Kidney glomerular epithelial cell (primary cell): Measurements from ENCODE around the gene PRKAG2.
"Not testable (repeated sequence)": the region's sequence is repeated elsewhere in the genome, so short reads cannot be mapped to it uniquely, and the experiment has no call there.

Experiments used
- DNase-seq: peaks from one replicate; lab custom pipeline; 2025; lab: John Stamatoyannopoulos, UW

Gene PRKAG2

DNA sequence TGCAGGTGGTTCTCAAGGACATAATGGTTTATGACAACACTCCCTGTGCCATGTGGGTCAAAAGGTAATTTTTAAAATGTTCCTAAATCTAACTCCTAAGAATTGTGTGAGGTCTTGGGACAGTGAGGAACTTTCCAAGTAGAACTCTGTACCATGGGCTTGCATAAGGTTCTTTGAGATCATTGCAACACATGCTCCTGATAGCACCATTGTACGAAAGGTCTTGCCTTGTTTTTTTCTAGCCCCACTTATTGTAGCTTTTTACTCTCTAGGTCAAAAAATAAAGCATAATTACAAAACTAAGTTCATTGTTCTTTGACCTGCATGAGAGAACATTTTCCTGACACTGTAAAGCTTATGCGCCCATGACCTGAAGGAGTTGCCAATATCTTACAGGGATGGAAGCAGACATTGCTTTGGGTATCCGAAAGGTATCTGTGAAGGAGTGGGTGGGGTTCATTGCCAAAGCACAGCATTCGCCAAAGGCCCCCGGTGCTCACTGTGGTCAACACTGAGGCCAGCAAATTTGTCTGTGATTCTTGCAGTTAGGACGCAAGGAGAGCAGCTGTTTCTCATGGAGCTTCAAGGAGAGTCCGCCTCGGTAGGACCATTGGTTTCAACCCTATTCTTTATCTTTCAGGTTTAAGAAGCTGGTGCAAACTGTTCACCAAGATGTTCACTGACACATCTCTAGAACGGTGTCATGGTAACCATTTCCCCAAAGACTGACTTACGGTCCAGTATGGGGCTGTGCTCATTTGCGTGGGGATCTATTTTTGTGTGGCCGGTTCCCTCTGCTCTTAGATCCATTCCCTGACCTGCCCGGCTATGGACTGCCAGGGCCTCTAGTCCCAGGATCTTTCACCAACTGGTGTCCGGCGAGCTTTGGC lies 7.6 kb upstream of the PRKAG2 start:
- no peak for DNase-seq

DNA sequence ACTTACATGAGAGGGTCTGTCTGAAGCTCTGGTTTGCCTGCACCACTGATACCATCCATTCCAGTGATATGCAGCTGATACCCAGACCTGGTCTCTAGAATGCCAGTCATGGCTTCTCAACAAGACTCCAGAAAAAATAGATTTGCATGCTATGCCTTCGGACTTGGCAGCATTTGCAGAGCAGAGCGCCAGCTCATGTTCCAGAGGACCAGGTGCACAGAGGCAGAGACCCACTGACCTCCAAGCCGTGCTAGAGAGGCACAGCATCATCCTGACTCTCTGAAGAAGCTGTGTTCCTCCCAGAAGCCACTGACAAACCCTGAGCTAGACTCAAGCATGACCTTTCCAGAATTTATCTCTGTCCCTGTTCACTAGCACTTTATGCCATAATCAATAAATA lies 6.9 kb upstream of the PRKAG2 start:
- DNase-seq, result no peak

DNA sequence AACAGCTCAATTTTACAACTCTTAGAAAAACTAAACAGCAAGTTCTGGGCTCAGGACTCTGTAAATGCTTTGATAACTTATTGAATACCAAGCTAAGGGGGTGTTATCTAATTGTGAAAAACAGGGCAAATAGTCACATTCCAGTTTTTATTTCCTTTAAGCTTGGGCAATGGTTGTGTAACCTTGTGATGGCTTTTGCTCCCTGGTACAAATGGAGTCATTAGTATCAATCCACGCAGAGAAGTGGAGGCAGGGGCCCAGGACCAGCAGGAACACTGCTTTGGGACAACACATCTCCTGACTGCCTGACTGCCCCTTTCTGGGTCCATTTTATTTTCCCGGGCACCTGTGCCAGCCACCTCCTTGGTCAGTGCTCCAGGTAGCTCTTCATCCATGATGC lies 5.8 kb upstream of the PRKAG2 start:
- no peak for DNase-seq

DNA sequence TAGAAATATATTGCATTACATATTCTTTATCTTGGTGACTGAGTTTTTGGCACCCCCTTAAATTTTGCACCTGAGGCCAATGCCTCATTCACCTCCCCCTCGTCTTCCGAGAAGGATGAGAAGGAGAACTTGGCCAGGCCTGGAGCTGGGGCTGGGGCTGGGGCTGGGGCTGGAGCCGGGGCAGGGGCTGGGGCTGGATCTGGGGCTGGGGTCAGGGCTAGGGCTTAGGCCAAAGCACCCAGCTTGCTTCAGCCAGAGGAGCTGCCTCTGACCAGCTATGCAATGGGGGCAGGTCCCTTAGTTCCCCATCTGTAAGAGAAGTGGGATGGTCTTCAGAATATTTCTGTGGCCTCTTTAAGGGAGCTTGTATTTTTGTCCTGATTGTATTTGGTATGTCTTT lies 3.8 kb upstream of the PRKAG2 start:
- no peak for DNase-seq

DNA sequence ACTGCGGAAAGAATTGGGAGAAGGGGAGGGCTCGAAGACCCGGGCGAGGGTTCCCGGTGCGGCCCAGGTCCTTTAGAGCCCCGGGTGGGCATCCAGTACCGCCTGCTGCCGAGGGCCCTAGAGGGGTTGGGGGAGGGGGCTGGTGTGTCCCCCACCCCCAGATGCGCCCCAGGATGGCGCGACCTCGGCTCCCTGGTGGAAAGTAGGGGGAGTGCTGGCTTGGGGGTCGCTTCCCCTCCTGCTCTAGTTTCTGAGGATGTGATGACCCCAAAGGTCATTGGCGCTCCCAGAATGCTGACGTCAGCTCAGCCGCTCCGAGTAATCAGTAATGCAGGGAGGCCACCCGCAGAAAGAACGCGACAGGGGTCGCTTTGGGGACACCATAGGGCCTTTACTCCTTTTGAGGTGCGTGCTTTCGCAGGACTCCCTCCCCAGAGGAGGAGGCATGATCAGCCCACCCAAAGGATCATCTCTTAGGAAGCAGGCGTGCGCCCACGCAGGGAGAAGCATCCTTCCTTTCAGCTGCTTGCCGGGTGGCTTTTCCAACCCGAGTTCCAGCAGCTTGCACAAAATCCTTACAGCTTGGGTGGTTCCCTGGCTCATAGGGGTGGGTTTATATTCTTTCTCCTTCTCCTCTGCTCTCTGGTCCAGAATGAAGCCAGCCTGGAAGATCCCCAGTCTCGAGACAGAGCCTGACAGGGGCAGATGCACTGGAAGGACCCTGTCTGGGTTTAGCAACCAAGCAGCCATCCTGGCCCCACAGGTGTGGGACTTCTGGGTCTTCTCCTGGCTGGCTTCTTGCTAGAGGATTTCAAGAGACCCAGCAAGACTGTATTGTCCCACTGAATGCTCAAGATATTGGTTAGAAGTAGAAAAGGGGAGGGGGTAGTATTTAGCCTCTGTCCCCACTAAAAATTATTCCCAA lies 1.3 kb upstream of the PRKAG2 start:
- no peak for DNase-seq

DNA sequence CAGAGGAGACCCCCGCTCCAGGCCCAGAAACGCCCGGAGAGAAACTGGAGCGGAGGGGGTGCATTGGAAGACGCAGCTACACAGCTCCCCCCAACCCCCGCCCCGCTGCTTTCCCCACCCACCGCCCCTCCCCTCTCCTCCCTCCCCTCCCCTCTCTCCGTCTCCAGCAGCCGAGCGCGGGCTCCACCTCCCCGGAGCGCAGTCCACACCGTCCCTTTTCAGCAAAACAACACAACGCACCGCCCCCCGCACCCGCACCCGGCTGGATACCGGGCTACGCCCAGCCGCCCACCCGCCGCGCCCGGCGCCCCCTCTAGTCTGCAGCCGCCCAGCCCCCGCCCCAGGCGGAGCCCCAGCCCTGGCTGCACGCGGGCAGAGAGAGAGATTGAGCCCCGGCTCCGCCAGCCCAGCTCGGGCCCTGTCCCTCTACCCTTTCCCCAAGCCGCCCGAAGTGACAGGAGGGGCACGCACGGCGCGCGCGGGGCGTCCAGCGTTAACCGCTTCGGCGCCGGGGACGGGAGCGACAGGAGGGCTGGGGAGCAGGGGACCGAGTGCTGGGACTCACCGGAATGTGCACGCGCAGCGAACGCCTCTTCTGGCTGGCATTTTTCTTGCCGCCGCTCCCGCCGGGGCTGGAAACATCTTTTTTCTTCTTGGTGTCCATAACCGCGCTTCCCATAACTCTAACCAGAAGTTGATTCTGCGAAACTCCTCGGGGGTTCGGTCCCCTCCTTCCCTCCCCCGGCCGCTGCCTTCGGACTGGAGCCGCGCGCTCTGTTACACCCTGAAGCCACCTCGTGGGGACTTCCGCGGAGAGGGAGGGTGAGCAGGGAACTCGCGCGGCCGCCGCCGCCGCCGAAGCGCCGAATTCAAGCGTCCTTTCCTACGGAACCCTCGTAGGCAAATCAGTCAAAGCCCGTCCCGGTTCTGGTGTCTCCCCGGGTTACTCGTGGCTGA lies 695 bp downstream of the PRKAG2 start:
- DNase-seq, result no peak

DNA sequence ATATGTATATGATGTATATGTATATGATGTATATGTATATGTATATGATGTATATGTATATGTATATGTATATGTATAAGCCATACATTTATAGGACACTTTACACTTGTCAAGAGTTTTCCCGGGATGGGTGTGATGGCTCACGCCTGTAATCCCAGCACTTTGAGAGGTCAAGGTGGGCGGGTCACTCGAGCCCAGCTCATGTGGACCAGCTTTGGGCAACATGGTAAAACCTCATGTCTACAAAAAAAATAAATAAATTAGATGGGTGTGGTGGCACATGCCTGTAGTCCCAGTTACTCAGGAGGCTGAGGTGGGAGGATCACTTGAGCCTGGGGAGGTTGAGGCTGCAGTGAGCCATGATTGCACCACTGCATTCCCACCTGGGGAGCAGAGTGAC lies 2.4 kb downstream of the PRKAG2 start:
- DNase-seq, result not testable (repeated sequence)

DNA sequence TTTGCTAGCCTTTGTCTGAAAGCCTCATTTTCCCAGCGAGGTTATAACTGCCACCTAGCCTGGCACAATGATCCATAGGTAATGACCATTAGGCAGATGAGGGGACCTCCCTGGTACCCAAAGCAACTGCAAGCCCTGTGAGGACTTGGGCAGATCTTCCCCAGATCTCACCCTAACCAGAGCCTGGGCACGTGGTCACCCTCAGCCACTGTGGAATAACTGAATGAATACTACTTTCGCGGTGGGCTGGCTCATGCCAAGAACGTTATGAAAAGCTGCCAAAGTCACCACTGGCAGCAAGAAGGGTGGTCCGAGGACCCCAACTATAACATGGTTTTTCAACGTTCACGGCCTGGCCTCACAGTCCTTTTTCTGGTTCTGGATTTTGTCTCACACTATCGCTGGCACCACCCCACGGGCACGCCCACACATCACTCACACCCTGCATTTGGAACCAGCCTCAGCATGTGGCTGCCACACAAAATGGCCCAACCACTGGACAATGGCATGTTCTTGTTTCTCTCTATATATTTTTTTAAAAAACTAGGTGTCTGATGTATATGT lies 3.4 kb downstream of the PRKAG2 start:
- DNase-seq, result no peak

DNA sequence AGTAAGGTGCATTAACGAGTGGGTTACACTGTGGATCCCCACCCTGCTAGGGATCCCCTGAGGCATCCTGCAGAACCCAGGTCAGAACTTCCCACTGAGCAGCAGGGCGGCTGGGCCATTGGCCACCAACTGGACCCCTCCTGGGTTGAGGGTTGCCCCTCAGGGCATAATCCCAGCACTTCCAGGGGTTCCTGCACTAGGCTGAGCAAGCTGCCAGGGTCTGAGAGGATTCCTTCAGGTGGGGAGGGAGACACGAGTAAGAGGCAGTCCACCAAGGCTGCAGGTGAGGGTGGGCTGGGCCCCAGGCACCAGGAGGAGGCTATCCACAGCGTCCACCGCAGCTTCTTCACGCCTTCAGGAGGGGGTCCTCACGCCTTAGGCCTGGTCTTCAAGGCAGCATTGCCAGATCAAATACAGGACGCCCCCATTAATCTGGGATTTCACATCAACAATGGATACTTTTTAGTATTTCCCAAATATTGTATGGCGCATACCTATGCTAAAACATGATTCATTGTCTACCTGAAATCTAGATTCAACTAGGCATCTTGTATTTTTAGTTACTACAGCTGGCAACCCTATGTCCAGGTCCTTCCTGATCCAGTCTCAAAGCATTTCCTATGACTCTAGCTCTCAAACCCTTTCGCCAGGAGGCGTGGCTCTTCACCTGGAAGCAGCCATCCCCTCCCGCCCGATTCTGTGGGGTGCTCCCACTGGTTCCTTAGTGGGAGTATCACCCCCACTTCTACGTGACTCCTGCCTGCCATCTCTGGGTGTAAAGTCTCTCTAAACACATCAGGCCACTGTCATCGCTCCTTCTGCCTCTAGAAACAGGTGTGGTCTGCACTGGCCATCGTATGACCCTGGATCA lies 4.1 kb downstream of the PRKAG2 start:
- DNase-seq, result no peak

DNA sequence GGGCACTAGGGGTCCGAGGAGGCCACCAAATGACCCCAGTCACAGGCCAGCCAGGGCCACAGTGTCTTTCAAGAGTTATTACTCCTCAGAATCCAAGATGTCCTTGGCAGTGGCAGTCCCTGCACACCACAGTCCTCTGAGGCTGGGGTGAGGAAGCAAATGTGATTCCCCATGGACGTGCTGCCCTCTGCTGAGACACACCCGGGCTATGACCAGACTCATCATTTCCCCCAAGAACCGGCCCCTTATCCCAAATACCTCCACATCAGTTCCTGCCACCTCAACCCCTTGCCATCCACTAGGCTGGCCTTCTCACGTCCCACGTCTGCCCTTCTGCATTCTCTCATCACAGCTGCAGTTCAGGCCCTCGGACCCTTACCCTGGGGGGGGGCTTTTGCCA lies 5.0 kb downstream of the PRKAG2 start:
- DNase-seq, result no peak

DNA sequence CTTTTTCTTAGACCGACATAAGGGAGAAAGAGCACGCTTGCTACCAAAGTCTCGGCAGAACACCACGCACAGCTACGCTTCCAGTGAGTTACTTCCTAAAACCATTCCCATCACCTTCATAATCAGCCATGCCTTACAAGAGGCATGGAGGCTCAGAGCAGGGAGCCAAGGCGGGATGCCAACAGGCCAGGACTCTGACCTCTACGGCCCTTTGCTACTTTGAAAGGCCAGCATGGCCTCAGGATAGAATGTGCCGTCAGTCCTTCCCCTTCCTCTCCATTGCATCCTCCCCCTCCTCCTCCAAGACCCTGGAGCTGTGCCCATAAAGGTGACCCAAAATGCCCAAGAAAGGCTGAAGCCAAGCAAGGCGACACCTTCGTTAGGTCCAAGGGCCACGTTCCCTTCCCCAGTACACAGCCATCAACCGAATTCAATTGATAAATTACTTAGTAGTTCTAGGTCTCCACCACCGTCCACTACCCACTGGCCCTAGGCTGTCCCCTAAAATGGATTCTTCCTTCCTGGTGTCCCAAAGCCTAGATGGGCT lies 5.7 kb downstream of the PRKAG2 start:
- DNase-seq, result no peak

DNA sequence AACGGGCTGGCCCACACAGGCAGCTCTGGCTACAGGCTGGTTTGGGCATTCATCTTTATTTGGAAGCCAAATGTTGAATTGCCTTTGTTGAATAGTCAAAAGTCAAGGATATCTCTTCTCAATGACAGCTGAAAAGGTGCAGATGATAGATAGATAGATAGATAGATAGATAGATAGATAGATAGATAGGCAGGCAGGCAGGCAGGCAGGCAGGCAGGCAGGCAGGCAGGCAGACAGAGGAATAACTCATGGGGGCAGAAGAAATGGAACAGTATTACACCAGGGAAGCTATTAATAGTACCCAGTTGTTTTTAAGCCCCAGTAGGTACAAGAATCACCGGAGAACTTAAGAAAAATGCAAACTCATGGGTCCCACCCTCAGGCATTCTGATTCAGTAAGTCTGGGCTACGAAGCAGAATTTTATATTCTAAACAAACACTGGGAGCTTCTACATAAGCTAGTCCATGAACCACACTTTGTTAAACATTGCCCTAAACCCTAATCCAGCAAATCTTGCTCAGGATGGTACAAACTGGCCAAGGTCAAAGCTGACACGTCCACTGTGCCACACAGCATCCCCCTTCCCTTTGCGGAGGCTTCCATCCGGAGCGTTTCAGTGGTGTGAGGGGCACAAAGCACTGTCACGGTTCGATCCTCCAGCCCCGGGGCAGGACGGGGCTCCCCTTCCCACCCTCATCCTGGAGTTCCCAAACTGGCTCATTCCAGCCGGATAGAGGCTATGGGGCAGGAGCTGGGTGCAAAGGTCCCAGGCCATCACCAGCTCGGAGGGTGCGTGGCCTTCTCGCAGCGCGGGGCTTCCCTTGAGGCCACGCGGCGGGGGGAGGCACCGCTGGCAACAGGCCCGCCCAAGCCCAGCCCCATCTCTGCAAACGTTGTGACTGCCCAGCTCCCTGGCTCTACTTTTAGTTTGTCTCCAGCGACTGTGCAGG lies 6.7 kb downstream of the PRKAG2 start:
- no peak for DNase-seq

DNA sequence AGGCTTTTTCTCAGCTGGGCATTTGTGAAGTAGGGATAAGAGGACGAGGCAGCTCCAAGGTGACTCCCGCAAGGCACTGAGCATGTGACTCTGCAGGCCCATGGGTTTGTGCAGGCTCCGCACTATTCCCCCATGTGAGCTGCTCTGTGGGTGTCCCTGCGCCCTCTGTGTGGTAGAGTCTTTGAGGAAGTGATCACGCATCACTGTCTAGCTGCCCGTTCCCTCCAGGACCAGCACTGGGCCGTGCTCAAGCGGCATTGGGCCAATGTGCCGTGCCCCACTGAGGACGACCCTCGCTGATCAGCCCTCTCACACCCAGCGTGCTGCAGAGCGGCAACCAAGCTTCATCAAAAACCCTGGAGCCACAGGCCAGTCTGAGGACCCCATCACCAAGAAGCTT lies 7.5 kb downstream of the PRKAG2 start:
- no peak for DNase-seq

DNA sequence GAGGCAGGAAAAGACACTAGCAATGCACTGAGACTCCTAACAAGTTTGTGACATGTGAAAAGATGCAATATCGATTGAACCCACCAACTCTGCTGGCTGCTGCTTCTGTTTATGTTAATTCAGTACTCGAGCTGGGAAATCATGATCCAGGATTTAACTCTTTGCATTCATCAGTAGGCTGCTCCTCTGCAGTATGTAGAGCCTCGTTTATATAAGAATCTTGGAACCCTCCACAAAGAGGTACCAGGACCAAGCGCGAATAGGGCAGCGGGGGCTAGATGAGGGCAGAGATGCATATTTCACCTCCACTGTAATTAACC lies 7.8 kb downstream of the PRKAG2 start:
- DNase-seq, result no peak

DNA sequence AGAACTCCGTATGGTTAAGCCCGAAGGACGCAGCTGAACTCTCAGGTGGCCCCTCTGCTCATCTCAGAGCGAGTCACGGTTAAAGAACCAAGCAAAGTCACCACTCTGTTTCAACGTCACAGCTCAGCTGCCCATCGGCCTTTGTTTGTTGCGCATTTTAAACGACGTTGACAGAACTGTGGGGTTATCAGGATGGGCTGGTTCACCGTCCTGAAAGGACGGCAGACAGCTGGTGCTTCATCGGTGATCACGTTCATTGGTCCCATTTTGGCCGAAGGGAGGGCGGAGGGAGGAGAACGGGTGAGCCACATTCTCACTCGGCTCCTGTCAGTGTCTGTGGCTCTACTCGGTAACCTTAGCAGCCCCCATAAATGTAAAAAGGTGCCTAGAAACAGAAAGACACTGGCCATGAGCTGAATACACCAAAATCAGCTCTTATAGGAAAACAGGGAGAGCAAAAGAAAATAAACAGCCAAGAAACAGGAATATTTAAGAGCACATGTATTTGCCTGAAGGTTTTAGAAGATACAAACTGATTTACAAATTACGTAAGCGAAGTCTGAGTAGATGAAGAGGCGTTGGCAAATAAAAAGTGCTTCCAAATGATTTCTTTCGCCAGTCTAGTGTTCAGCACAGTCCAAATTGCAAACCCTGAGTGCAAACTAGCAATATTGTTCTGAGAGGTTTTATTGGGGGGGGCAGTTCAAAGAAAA lies 8.4 kb downstream of the PRKAG2 start:
- no peak for DNase-seq

DNA sequence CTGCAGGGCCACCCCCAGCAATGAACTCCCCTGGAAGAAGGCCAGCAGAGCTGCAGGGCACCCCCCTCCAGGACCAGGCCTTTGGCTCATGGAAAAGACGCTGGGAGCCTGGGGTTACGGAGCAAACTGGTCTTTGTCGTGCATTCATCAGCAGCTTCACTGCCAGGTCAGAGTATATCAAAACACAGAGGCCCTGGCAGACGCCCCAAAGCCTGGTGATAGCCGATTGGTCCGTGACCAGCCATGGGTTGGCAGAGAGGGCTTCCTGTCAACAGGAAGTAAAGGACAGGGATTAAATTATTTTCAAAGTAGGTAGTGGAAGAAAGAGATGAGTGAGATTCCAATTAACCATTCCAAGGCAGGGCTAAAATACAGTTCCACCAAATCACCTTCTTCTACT lies 9.0 kb downstream of the PRKAG2 start:
- no peak for DNase-seq

DNA sequence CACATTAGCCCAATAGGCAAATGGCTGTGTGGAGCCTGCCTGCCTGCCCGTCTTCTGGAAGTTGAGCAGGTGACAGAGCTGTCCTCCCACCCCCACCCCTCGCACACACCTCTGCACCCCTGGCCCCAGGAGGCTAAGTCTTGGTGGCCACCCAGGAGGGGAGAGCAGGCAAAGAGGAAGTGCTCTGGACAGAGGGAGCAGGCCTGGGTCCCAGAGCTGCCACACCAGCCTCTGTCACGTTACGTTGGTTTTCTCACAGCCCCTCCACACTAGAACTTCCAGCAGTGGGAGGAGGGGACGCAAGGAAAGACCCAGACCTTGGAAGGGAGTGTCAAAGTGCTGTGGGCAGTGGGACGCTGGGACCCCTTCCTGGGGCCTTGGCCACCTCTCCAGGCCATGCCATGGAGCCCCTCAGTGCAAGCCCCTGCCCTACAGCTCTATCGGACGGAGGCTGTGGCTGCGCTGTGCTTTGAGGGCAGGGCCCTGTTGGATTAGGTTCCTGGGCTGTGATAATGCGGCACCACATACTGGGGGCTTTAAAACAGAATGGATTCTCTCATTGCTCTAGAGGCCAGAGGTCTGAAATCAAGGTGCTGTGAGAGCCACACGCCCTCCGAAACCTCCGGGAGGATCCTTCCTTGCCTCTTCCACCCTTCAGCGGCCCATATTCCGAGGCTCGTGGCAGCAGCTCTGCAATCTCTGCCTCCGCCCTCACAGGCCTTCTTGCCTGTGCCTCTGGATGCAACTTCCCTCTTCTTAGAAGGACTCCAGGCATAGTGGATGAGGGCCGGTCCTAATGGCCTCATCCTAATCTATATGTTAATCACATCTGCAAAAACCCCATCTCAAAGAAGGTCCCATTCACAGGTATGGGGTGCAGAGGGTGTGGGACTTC lies 9.9 kb downstream of the PRKAG2 start:
- no peak for DNase-seq

DNA sequence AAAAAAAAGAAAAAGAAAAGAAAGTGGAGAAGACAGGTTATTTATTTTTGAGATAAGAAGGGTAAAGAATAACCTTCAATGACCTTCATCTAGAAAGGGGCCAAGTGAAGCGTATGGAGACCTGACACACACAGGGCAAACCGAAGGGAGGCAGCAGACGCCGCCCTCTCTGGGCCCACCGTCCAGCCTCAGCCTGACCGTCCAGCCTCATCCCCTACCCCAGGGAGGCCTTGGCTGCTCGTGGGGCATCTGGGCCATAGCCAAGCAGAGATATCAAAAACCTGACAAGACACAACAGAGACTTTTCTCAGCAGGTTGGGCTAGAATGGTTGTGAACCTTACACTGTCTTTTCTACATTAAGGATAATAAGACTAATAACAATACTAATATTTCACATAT lies 10.9 kb downstream of the PRKAG2 start:
- no peak for DNase-seq
